HG03045 (cell line): Measurements from ENCODE around the gene AGO3.
"Not testable (repeated sequence)": the region's sequence is repeated elsewhere in the genome, so short reads cannot be mapped to it uniquely, and the experiment has no call there.

ENCODE experiments used
- ATAC-seq: cut with Tn5 transposase; IDR thresholded peaks from one replicate; pipeline ENCODE4 v1.9.1; 2021; ENCODE audit warnings: mild to moderate bottlenecking, moderate library complexity; ENCODE audit not compliant: unreplicated experiment

AGO3 gene

DNA sequence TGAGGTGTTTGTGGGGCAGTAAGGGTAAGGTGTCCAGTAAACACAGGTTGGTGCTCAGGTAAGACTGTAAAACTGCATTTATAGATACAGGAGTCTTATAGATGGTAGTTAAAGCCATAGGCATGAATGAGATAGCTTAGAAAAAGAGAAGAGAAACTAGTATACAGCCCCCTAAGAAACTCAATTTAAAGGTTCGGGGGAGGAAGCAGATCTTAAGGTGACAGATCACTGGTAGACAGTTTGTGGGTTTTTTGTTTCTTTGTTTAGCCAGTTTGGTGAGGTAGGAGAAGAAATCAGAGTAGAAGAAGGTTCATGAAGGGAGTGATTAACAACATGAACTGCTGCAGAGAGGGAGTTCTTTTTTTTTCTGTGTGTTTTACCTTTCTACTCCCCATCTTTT lies 6.1 kb upstream of the AGO3 start:
- ATAC-seq = no peak

DNA sequence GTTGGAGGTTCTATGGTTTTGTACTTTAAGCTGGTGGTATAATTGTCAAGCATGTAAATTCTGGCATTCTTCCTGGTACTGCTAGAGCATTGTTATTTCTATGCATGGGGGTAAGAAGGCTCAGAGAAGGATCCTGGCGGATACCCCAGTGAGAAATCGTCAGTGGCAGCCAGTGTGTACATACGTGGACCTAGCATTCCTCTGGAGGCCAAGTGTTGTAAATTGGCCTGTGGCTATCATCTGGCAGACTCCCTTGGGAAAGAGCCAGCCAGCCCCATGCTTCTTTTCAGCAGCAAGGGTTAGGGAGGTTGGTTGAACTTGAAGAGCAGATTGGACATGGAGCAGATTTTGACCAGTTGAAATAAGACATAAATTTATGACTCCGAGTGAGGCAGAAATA lies 5.2 kb upstream of the AGO3 start:
- ATAC-seq = no peak

DNA sequence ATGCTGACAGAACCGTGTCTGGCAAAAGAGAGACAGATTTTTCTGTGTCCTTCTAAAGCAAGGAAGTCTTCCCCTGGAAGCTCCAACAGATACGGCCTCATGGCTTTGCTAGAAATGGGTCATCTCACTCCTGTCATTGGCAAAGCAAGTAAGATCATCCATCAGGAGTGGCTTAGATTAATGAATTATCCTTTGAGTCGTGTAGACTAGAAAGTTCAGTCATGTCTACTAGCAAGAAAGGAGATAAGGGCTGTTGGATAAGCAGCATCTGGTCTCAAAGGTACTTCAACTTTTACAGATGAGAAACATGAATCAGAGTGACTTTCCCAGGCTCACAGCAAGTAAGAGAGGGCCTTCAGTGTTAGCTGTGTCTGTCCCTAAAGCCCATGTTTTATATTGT lies 3.4 kb upstream of the AGO3 start:
- no peak for ATAC-seq

DNA sequence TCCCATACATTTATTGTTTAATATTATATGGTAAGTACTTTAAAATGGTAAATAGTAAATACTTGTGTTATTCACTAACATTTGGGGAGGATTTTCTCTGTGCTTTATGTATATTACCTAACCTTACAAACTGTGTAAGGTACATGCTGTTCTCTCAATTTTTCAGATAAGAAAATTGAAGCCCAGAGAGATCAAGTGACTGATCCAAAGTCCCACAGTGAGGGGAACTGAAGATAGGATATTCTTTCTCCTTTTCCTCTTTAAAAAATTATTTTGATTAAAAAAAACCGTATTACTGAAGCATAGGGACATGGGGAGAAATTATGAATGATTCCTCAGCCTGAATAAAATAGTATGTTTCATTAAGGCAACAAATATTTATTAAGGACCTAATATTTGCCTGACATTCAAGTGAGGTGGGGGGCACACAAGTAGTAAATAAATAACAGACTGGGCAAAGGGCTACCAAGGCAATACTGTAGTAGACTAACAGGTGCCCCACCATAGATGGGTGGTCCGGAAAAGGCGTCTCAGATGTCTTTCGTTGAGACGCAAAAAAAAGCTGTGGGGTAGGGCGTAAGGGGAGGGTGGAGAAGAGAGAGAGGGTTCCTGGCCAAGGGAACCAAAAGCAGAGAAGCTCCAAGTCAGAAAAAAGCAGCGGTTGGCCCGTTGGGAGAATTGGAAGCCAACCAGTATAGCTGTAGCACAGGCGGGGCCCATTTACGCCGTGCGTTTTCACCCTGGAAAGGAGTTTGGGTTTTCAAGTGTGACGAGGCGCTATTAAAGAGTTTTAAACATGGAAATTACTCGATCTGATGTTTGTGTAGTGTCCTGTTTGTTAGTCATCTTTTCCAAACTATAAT lies 944 bp upstream of the AGO3 start:
- no peak for ATAC-seq

DNA sequence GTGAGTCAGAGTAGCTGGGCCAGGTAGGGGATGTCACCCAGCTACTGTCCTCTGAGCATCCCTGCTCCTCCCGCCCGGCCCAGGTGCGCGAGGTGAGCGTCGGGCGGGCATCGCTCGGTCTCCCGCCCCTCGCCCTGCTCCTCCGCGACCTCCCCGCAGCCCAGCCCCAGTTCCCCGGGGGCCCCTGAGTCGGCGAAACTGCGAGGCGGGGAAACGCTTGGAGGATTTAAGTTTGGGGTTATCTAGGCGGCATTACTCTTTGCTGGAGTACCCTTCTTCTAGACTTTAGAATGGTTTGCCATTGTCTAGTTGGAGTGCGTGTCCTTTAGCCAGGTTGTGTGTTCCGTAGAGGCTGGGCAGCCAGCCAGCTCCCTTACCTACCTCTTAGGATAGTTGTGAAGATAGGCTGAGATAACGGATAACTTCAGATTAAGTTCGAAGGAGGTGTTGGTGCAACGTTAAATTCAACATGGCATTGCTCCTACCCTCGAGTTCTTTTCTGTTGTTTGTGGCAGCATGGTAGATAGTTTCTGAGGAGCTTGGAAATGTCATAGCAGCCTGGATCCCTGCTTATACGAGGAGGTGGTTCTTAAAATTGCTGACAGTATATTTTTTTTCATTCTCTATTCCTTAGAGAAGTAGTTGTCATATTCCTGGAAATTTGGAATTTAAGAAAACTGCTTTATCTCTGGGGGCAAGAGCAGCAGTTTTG lies 697 bp downstream of the AGO3 start:
- ATAC-seq = peak; percentile 20

DNA sequence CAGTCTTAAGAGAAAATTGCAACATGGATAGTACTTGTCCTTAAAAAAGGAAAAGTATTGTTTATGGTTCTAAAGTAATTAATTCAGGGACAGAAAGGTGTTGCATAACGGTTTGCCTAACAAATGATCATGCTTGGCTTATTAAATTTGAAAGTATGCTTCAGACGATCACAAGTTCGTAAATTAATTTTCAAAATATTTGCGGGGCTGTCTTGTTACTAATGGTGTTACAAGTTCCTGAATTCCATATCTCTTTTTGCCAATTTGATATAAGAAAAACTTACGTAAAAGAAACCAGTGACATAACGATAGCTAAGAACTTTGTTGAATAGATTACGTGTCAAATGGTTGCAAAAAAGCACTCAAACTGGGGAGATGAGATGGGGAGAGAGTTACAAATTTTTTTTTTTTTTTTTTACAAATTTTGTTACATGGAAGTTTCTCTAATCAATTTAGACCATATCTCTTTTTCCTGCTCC lies 1.3 kb downstream of the AGO3 start:
- no peak for ATAC-seq

DNA sequence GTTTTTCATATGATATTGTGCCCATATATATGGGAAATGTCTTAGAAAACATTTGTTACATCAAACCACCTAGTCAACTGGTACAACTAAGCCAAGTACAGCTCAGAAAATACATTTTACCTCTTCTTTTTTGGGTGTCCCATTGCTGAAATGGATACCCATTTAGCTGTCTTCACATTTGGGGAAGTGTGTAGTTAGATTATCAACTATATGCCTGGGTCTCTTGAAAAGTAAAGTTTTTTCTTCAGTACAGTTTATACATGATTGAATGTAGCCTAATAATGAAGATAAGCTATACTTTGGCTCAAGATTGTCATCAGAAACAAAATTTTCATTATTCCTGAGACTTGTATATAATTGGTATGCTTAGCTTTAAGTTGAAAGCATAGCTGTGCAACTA lies 2.0 kb downstream of the AGO3 start:
- no peak for ATAC-seq

DNA sequence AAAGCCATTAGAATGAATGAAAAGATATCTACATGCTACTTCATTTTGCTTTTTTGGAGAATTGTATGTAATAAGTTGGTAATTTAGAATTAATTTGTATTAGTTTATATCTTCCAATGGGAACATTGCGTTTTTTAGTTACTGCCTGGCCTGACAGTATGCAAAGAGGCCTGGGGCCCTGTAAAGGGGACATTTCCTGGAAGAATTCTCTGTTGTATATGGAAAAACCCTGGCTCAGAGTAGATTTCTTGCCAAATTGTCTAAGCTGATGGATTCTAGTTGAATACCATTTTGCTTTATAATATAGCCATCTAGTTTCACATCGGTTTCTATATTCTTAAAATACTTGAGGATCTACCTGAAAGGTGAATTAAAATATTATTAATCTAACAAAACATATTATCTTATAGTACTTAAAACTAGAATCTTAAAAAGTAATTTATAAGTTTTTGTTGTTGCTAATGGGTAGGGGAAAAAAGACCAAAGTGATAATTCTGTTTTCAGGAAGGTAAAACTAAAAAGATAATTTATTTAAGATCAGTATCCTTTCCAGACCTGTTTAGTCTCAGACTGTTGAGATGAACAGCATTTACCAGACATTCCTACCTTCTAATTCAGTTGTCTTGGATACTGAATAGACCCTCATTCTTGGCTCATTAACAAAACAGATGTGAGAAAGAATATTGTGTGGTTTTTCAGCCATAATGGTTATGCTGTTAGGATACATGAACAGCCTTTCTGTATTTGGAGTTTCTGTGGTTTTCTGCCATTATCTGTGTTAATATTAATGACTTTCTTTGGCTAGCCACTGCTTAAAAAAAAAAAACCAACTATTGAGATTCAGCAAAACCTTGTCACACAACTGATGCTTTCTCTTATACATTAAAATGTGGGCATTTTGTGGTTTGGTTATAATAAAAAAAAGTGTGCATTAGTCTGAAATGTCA lies 4.8 kb downstream of the AGO3 start:
- ATAC-seq = no peak

DNA sequence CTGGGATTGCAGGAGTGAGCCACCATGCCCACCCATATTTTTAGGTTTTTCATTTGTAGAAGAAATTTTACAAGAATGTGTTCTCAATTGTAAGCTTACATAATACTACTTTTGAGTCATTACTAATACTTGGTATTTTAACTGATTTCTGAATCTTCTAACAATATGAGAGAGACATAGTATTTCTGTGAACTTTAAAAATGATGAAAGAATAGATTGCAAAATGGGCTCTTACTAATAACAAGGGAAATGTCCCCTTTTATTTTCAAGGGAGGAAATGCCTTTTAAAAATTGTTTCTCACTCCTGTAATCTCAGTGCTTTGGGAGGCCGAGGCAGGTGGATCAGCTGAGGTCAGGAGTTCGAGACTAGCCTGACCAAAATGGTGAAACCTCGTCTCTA lies 5.9 kb downstream of the AGO3 start:
- ATAC-seq = no peak

DNA sequence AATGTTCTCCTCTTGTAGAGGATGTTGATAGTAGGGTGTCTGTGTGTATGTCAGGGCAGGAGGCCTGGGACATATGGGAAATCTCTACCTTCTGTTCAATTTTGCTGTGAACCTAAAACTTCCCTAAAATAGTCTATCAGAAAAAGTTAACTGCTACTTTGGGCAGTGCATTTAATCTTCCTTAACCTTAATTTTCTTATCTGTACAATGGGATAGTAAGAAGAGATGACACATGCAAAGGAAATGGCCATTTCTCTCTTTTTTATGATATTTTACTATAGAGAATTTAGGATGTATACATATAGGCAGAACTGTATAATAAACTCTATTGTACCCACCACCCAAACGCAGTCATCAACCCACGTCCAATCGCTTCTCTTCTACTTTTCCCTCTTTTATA lies 8.6 kb downstream of the AGO3 start:
- no peak for ATAC-seq

DNA sequence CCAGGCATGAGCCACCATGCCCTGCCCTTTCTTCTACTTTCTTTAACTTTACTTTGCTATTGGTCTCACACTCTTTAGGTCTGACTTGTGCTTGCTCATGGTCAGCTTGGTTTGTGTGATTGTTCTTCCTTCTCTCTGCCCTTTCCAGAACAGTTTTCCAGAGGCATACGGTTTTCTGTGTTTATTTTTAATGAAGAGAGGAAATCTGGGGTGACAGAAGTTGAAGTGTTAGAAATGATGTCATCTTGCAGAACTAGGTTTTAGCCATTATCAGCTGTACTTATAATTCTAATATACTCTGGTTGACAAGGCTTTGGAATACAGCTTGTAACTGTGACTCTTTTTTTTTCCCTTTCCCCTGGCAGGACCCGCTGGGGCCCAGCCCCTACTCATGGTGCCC lies 14.4 kb downstream of the AGO3 start:
- no peak for ATAC-seq

DNA sequence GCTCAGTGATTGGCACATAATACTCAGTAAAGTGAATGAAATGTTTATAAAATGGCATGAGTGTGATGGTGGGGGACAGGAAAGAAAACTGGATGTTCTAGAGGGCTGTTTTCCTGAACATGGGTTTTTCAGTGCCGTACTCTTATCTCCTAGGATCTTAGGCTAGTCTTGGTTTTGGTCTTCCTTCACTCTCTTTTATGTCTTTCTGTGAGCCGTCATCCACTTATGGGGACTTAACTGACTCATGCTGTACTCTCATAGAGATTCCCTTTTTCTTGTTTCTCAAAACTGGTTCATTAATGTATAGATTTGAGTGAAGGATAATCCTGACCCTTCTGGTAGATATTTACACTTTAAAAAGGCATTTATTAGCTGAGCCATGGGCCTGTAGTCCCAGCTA lies 16.6 kb downstream of the AGO3 start:
- ATAC-seq = no peak

DNA sequence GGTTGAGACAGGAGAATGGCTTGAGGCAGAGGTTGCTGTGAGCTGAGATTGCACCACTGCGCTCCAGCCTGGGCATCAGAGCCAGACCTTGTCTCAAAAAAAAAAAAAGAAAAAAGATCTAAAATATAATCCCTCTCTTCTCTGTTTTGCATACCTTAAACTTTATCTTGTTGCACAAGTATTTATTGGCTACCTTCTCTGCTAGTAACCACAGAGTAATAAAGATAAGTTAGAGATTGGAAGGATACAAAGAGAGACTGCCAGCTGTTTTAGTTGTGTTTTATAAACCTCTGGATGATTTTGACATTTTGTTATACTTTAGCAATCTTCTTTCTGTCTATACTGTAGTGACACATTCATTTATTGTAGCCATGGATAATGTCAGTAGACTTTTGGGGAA lies 27.7 kb downstream of the AGO3 start:
- no peak for ATAC-seq

DNA sequence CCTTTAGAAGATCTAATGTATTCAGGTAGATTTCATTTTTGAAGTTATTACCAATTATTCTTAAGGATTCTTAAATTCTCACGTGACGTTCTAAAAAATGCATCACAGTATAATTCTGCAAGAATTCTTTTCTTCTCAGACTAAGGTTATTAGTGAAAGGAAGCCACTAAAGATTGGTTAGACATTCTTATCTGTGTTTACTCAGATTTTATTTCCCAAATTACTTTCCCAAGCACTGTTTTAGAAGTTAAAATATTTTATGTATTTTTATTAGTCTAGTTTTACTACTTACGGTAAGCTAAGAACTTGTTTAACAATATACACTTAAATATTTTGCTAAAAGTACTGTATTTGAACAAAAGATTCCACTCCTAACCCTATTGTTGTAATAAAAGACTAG lies 28.4 kb downstream of the AGO3 start:
- ATAC-seq = no peak

DNA sequence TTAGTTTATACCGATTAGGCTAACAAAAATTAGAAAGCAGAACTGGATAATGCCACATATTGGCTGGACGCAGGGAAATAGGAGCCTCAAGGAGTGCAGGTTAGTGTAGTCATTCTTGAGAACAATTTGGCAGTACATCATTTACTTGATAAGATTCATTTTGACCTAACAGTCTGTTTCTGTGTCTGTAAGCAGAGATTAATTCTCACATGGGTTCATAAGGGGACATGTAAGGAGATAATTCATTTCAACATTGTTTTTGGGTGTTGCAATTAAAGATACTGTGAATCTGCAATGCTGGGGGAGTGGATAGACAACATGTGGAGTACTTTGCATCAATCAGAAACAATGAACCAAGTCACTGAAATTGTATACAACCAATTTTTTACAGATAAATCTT lies 32.0 kb downstream of the AGO3 start:
- no peak for ATAC-seq

DNA sequence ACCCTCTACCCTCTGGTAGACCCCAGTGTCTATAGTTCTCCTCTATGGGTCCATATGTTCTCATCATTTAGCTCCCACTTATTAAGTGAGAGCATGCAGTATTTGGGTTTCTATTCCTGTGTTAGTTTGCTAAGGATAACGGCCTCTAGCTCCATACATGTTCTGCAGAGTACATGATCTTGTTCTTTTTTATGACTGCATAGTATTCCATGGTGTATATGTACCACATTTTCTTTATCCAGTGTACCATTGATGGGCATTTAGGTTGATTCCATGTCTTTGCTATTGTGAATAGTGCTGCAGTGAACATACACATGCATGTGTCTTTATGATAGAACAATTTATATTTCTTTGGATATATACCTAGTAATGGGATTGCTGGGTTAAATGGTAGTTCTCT lies 33.4 kb downstream of the AGO3 start:
- not testable (repeated sequence) for ATAC-seq

DNA sequence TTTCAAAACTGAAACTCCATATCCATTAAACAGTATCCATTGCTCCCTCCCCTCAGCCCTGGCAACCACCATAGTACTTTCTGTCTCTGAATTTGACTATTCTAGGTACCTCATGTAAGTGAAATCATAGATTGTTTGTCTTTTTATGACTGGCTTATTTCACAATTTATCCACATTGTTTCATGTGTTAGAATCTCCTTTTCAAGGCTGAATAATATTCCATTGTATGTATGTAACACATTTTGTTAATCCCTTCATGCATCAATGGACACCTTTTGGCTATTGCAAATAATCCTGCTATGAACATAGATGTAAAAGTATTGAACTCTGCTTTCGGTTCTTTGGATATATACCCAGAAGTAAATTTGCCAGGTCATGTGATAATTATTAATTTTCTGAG lies 37.5 kb downstream of the AGO3 start:
- no peak for ATAC-seq

DNA sequence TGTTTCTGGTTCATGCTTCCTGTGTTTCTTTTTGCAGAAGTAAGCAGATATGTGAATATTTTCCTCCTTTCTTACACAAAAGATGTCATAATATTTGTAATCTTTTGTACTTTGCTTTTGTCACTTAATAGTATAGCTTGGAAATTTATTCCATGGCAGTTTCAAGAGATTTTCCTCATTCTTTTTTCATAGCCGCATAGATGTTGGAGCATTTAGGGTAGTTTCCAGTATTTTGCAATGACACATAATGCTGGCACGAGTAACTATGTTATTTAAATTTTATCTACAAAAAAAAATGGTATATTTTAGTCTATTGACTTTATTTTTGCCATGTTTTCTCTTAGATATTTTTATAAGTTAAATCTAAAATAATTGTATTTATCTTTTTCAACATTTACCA lies 40.7 kb downstream of the AGO3 start:
- ATAC-seq = no peak

DNA sequence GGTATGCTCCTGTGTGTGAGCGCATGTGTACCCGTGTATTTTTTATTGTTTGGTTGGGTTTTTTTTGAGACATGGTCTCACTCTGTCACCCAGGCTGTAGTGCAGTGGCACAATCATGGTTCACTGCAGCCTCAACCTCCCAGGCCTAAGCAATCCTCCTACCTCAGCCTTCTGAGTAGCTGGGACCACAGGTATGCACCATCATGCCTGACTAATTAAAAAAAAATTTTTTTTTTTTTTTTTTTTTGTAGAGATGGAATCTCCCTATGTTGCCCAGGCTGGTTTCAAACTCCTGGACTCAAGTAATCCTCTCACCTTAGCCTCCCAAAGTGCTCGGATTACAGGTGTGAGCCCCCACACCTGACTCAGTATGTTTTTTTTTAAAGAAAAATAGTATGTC lies 41.7 kb downstream of the AGO3 start:
- not testable (repeated sequence) for ATAC-seq

DNA sequence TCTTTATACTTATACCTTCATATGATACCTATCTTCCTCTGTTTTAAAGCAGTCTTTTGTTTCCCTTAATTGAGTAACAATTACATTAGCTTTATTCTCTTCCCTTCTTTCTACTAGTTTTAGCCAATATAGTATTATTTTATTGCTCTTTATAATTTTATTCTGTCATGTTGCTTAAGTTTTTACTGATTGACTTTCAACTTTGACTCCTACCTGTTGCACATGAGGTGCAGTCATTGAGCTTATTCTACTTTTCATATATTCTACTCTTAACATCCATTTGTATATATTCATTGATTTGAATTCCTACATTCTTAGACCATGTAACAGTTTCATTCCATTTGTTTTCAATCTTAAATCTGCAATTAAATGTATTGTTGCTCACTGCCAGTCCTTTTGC lies 49.2 kb downstream of the AGO3 start:
- ATAC-seq = no peak

DNA sequence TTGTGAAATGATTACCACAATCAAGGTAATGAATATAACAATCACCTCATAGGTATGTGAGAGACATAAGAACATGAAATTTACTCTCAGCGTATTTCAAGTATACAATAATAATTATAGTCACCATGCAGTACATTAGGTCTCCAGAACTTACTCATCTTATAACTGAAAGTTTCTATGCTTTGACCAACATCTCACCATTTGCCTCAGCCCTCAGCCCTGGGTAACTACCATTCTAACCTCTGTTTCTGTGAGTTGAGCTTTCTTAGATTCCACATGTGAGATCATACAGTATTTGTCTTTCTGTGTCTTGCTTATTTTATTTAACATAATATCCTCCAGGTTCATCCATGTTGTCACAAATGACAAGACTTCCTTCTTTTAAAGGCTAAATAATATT lies 57.3 kb downstream of the AGO3 start:
- ATAC-seq = no peak
